Muscle of leg (tissue), 9 donors: ENCODE measurements around the gene ADCYAP1R1. TPM values are rescaled to one million over a fixed set of nuclear protein-coding genes. Genes with fewer than 3 reads are reported as not detected.

Experiments used
- polyA plus RNA-seq, 8 donors: library from polyadenylated mRNA; unstranded; fragments of 120-200 nt; gene quantifications; one replicate each; pipeline versions ENCODE4 v1.2.1 to v1.2.3, GENCODE V29; 2013; ENCODE audit warnings: inconsistent platforms in 1 of 8, low replicate concordance in 1 of 8; ENCODE audit not compliant: insufficient read length in 8 of 8, insufficient read depth in 1 of 8
- total RNA-seq: library from RNA; stranded (reverse); fragments of 120-200 nt; gene quantifications from one replicate; pipeline ENCODE4 v1.2.4, GENCODE V29; 2013

ADCYAP1R1 gene
- total and polyA plus RNA-seq, 9 donors = 5.5 to 10.8 (median 7.8) TPM

Other genes starting within 250 kb of the ADCYAP1R1 start
- gene AQP1, start 140.5 kb upstream of the ADCYAP1R1 start, total RNA-seq = 96.4 TPM
- gene AQP1, start 140.5 kb upstream of the ADCYAP1R1 start, polyA plus RNA-seq = 100 to 1,000 TPM in 2 of 8 donors, 10 to 100 TPM in 6; 76.5 to 109 (median 87.2) TPM
- 1.3 TPM for gene GHRHR, start 88.4 kb upstream of the ADCYAP1R1 start, total RNA-seq
- 1 to 10 TPM in 2 of 8 donors, under 1 TPM in 6; 0.35 to 1.5 (median 0.87) TPM for gene GHRHR, start 88.4 kb upstream of the ADCYAP1R1 start, polyA plus RNA-seq